Activated CD4-positive, alpha-beta T cell treated with anti-CD3 and anti-CD28 coated beads, Interleukin-10, Interleukin-2, amounts not matched to agents 100 ng/mL and 50 ng/mL, durations not matched to agents 16 hours and 8 hours (primary cell): ENCODE data around the gene CNN2.

ENCODE experiments used
- DNase-seq: peaks from one replicate; pipeline ENCODE4 v3.0.0-alpha.2; 2020

Gene CNN2

GRCh38 chr19:1053176-1054101 lies 27.0 kb downstream of the CNN2 start:
- no peak for DNase-seq

- no peak for DNase-seq
Observed at GRCh38 chr19:1054102-1055027, 28.0 kb downstream of the CNN2 start.

- no peak for DNase-seq
Observed at GRCh38 chr19:1055028-1055425, 28.6 kb downstream of the CNN2 start.

GRCh38 chr19:1055886-1056620 lies 29.6 kb downstream of the CNN2 start:
- DNase-seq, result no peak

GRCh38 chr19:1057176-1057855 lies 30.9 kb downstream of the CNN2 start:
- peak; percentile 63 for DNase-seq

GRCh38 chr19:1058112-1058511 lies 31.7 kb downstream of the CNN2 start:
- DNase-seq, result no peak

- DNase-seq, result no peak
Observed at GRCh38 chr19:1060689-1061088, 34.3 kb downstream of the CNN2 start.

GRCh38 chr19:1061987-1062386 lies 35.6 kb downstream of the CNN2 start:
- no peak for DNase-seq

- DNase-seq, result peak; percentile 54
Observed at GRCh38 chr19:1062387-1063029, 36.1 kb downstream of the CNN2 start.

- DNase-seq, result peak; percentile 71
Observed at GRCh38 chr19:1063030-1063908, 36.9 kb downstream of the CNN2 start.

- no peak for DNase-seq
Observed at GRCh38 chr19:1063909-1064660, 37.7 kb downstream of the CNN2 start.

GRCh38 chr19:1064661-1065605 lies 38.5 kb downstream of the CNN2 start:
- DNase-seq, result peak; percentile 82

- no peak for DNase-seq
Observed at GRCh38 chr19:1065606-1066109, 39.2 kb downstream of the CNN2 start.

- DNase-seq, result no peak
Observed at GRCh38 chr19:1066251-1066747, 39.9 kb downstream of the CNN2 start.

- DNase-seq, result peak; percentile 91
Observed at GRCh38 chr19:1066748-1067340, 40.4 kb downstream of the CNN2 start, which contains the start of gene ARHGAP45. Gene ARHGAP45, plus strand, starts transcription at chr19:1067167. Its CDS starts 239 bp downstream, at chr19:1067406.

- DNase-seq, result no peak
Observed at GRCh38 chr19:1067341-1067957, 41.0 kb downstream of the CNN2 start.
